ENCODE results near the gene ATP2B2. TPM values are rescaled to one million over a fixed set of nuclear protein-coding genes. Genes with fewer than 3 reads are reported as not detected.
A peak's percentile ranks its signal among the peaks of the same experiment; 100 is the strongest.

The ATP2B2 gene
- total RNA-seq, 1 donor from 2014 or later, result 0.09 TPM

DNA sequence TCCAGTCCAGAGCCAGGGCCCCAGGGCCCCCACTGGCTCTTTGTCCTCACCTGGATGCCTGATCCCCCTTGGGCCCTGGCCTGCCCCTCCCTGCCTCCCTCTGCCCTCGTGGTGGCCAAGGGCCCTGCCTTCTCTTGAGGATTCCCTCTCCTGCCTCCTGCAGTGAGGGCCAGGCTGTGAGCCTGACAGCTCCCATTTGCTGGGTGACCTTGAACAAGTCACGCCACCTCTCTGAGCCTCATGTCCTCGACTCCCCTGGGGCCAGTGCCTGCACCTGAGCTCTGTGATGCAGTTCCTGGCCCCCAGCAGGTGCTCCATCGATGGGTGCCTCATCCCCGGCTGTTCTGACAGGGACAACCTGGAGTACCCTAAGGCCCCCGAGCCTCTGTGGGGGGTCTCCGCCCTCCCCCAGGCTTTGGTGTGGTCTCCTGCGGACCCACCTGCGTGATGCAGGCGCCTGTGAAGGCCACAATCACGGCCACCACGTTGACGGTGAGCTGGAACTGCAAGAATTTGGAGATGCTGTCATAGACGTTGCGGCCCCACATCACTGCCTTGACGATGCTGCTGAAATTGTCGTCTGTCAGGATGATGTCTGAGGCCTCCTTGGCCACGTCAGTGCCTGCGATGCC is 160.3 kb downstream of the ATP2B2 start:
- no peaks in the 10 kb centered on the region for H3K36me3 ChIP-seq
- H3K4me1 ChIP-seq, result no peaks in the 10 kb centered on the region
- no peak for ATAC-seq
- no peak overlapping the region for H3K4me3 ChIP-seq
- H3K27ac ChIP-seq, result no peak overlapping the region
- intact Hi-C loops (cut with DNase I), result no loop called here
- no peak for TF ChIP-seq CTCF (IDR thresholded peaks at IDR 0.05)
- H3K27me3 ChIP-seq (ENCODE audit: low read depth), result no peaks in the 10 kb centered on the region
- H3K9me3 ChIP-seq, result no peaks in the 10 kb centered on the region
- DNase-seq, result no peak

GRCh38 chr3:10344147-10344943 is 161.0 kb downstream of the ATP2B2 start:
- Histone ChIP-seq H3K4me3 (no peak overlapping the region), H3K27me3 (ENCODE audit: low read depth) (no peaks in the 10 kb centered on the region), H3K27ac (no peak overlapping the region), H3K36me3 (no peaks in the 10 kb centered on the region), H3K4me1 (no peaks in the 10 kb centered on the region), H3K9me3 (no peaks in the 10 kb centered on the region)
- peak; percentile 87 for TF ChIP-seq CTCF (IDR thresholded peaks at IDR 0.05)
- ATAC-seq (peak; percentile 34 to 44), DNase-seq (no peak)
- intact Hi-C loops (cut with DNase I), result no loop called here

DNA sequence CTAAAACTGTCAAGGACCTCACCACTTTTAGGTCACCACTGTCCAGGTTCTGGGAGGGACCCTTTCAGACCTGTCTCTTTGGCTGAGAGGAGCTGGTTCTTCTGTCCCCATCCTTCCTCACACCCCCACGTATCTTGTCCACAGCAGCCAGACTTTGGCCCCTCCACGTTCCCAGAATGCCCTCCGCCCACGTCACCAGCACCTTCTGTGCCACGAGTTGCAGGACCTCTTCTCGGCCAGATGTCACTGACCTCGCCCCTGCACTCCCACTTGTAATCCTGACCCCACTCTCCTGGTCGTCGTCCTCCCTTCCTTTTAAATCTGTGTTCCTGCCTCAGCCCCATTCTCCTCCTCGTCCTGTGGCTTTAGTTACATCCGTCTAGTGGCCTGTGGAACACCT is 161.9 kb downstream of the ATP2B2 start:
- no peaks in the 10 kb centered on the region for H3K27me3 ChIP-seq (ENCODE audit: low read depth)
- H3K4me1 ChIP-seq, result no peaks in the 10 kb centered on the region
- no peak for ATAC-seq
- no peak for TF ChIP-seq CTCF (IDR thresholded peaks at IDR 0.05)
- H3K4me3 ChIP-seq, result no peak overlapping the region
- H3K9me3 ChIP-seq, result no peaks in the 10 kb centered on the region
- no peaks in the 10 kb centered on the region for H3K36me3 ChIP-seq
- no peak for DNase-seq
- intact Hi-C loops (cut with DNase I), result no loop called here
- no peak overlapping the region for H3K27ac ChIP-seq

- Histone ChIP-seq H3K4me1 (no peaks in the 10 kb centered on the region), H3K9me3 (no peaks in the 10 kb centered on the region), H3K4me3 (no peak overlapping the region), H3K27me3 (ENCODE audit: low read depth) (no peaks in the 10 kb centered on the region), H3K27ac (no peak overlapping the region), H3K36me3 (no peaks in the 10 kb centered on the region)
- ATAC-seq (no peak), DNase-seq (no peak)
- intact Hi-C loops (cut with DNase I), result no loop called here
- no peak for TF ChIP-seq CTCF (IDR thresholded peaks at IDR 0.05)
Observed at GRCh38 chr3:10342781-10343180, 162.6 kb downstream of the ATP2B2 start.

DNA sequence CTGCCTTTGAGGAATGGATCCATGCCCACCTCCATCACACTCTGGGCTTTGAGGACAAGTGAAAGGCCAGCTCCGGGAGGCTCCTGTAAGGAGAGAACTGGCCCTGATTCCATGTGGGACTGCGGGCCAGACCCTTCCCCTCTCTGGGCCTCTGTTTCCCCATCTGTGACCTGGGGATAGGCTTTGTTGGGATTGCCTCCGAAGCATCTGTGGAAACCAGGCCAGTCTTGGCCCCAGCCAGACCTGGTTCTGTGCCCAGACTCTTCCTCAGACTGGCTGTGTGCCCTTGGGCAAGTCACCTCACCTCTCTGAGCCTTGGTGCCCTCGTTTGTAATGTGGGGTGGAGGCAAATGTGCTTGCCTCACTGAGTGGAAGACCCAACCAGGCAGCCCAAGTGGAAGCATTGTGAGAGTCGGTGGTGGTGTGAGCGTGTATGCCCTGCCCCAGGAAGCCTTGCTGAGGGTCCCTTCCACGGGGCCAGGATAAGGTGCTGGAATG is 163.4 kb downstream of the ATP2B2 start:
- Histone ChIP-seq H3K4me1 (no peaks in the 10 kb centered on the region), H3K27me3 (ENCODE audit: low read depth) (no peaks in the 10 kb centered on the region), H3K4me3 (no peak overlapping the region), H3K27ac (no peak overlapping the region), H3K9me3 (no peaks in the 10 kb centered on the region), H3K36me3 (no peaks in the 10 kb centered on the region)
- ATAC-seq (no peak), DNase-seq (no peak)
- TF ChIP-seq CTCF (IDR thresholded peaks at IDR 0.05), result no peak
- intact Hi-C loops (cut with DNase I), result no loop called here
